HepG2 (cell line): ENCODE data around the gene HNRNPUL1.

Experiments
- CBFB ChIP-seq: sonication (generic); formaldehyde crosslinking; IDR thresholded peaks from 2 replicates; pipeline ENCODE4 v1.4.0; 2020; ENCODE audit warnings: missing genetic modification reagents
- CBX5 ChIP-seq: sonication (generic); formaldehyde crosslinking; IDR thresholded peaks from 2 replicates; pipeline ENCODE4 v1.4.0; 2020; ENCODE audit warnings: missing genetic modification reagents, borderline replicate concordance
- CTCF ChIP-seq: sonication (generic); formaldehyde crosslinking; IDR thresholded peaks from 2 replicates; pipeline ENCODE4 v1.5.0; 2020; ENCODE audit warnings: mild to moderate bottlenecking, missing genetic modification reagents, moderate library complexity
- ELK4 ChIP-seq: sonication (generic); formaldehyde crosslinking; IDR thresholded peaks from 2 replicates; pipeline ENCODE4 v1.9.0; 2021; ENCODE audit warnings: missing genetic modification reagents, borderline replicate concordance
- HMG20B ChIP-seq: conservative IDR thresholded peaks from 2 replicates; pipeline ENCODE4 v1.6.1; 2016; ENCODE audit warnings: missing genetic modification reagents, missing compliant biosample characterization
- POLR2A ChIP-seq, 2 experiments: IDR thresholded peaks; 2 replicates each; pipeline ENCODE4 v1.6.1; 2011; ENCODE audit warnings: low read depth in 2 of 2, low read length in 2 of 2, mild to moderate bottlenecking in 1 of 2, moderate library complexity in 1 of 2; ENCODE audit not compliant: insufficient read depth in 1 of 2
- TRIM24 ChIP-seq: sonication (generic); formaldehyde crosslinking; IDR thresholded peaks from 2 replicates; pipeline ENCODE4 v1.8.0; 2022; ENCODE audit warnings: mild to moderate bottlenecking, missing genetic modification reagents
- UBTF ChIP-seq: sonication (generic); formaldehyde crosslinking; IDR thresholded peaks from 2 replicates; pipeline ENCODE4 v1.4.0; 2020; ENCODE audit warnings: mild to moderate bottlenecking, missing genetic modification reagents
- ZBTB26 ChIP-seq: IDR thresholded peaks from 2 replicates; pipeline ENCODE4 v1.6.1; 2016; ENCODE audit warnings: missing compliant biosample characterization, missing genetic modification reagents, borderline replicate concordance
- ZNF224 ChIP-seq: sonication (generic); formaldehyde crosslinking; IDR thresholded peaks from 2 replicates; pipeline ENCODE4 v1.5.0; 2020; ENCODE audit warnings: mild to moderate bottlenecking, missing genetic modification reagents

- TF ChIP-seq UBTF (CRISPR knock-in tag) = no peak
- TF ChIP-seq POLR2A (IDR thresholded peaks at IDR 0.05; ENCODE audit: insufficient read depth in 1 of 2, low read depth in 2 of 2, low read length in 2 of 2) = no peak
- no peak for TF ChIP-seq ZBTB26 (CRISPR knock-in tag)
- no peak for TF ChIP-seq HMG20B (CRISPR knock-in tag)
- no peak for TF ChIP-seq ZNF224 (CRISPR knock-in tag)
- TF ChIP-seq TRIM24 = no peak
- TF ChIP-seq CBX5 = no peak
- TF ChIP-seq ELK4 (CRISPR knock-in tag) = no peak
- no peak for TF ChIP-seq CBFB (CRISPR knock-in tag)
- no peak for TF ChIP-seq CTCF
Observed at GRCh38 chr19:41239961-41240574, 24.1 kb upstream of the HNRNPUL1 start.
